HepG2 (cell line): ENCODE measurements around the gene PRDM12. TPM values are rescaled to one million over a fixed set of nuclear protein-coding genes. Genes with fewer than 3 reads are reported as not detected.

Experiments
- CTCF ChIP-seq: sonication (generic); formaldehyde crosslinking; IDR thresholded peaks from 2 replicates; pipeline ENCODE4 v1.5.0; 2020; ENCODE audit warnings: mild to moderate bottlenecking, missing genetic modification reagents, moderate library complexity
- HMGA1 ChIP-seq: sonication (generic); formaldehyde crosslinking; conservative IDR thresholded peaks from 2 replicates; pipeline ENCODE4 v1.4.0; 2020; ENCODE audit warnings: missing genetic modification reagents
- HNRNPL ChIP-seq: fragments of 200-400 bp; formaldehyde crosslinking; IDR thresholded peaks from 2 replicates; pipeline ENCODE4 v1.6.1; 2017; ENCODE audit warnings: mild to moderate bottlenecking, low read depth, low read length
- KDM5A ChIP-seq: fragments of 200-600 bp; sonication (generic); IDR thresholded peaks from 2 replicates; pipeline ENCODE4 v1.7.0; 2018; ENCODE audit warnings: antibody characterized with exemption, mild to moderate bottlenecking, low read length, borderline replicate concordance
- SNAPC2 ChIP-seq: sonication (generic); formaldehyde crosslinking; IDR thresholded peaks from 2 replicates; pipeline ENCODE4 v1.8.1; 2022; ENCODE audit warnings: mild to moderate bottlenecking, missing genetic modification reagents
- SOX6 ChIP-seq, 2 experiments: fragments of 450-650 bp in 1 of 2; sonication (generic) in 1 of 2; formaldehyde crosslinking in 1 of 2; IDR thresholded peaks; 2 replicates each; pipeline versions ENCODE4 v1.4.0 to v1.6.1; 2017 to 2020; ENCODE audit warnings: antibody characterized with exemption in 1 of 2, mild to moderate bottlenecking in 1 of 2, missing genetic modification reagents in 1 of 2
- TEAD3 ChIP-seq: optimal IDR thresholded peaks from 2 replicates; pipeline ENCODE3; 2016; ENCODE audit warnings: borderline replicate concordance
- ZFX ChIP-seq: sonication (generic); formaldehyde crosslinking; IDR thresholded peaks from 2 replicates; pipeline ENCODE4 v1.4.0; 2020; ENCODE audit warnings: mild to moderate bottlenecking, low read depth, missing genetic modification reagents, moderate library complexity
- ZNF136 ChIP-seq: sonication (generic); formaldehyde crosslinking; IDR thresholded peaks from 2 replicates; pipeline ENCODE4 v1.8.1; 2022; ENCODE audit warnings: low read depth, mild to moderate bottlenecking, moderate library complexity, missing genetic modification reagents
- ZNF30 ChIP-seq: sonication (generic); formaldehyde crosslinking; IDR thresholded peaks from 2 replicates; pipeline ENCODE4 v1.5.0; 2020; ENCODE audit warnings: mild to moderate bottlenecking, missing genetic modification reagents
- ZNF354B ChIP-seq: sonication (generic); formaldehyde crosslinking; IDR thresholded peaks from 2 replicates; pipeline ENCODE4 v1.8.0; 2022; ENCODE audit warnings: mild to moderate bottlenecking, missing genetic modification reagents
- polyA plus RNA-seq, 8 experiments: library from polyadenylated mRNA; depleted of rRNA in 3 of 8; stranded (reverse) in 7 of 8; unstranded in 1 of 8; fragments of >200 nt; fragmentation: Illumina TruSeq in 4 of 8; extraction: Trizol in 4 of 8; gene quantifications; 2 replicates each; pipeline versions ENCODE4 v1.2.1 to v1.2.3, GENCODE V29; 2011 to 2016; ENCODE audit warnings: low read depth in 4 of 8, missing spikeins in 1 of 8, mixed read lengths in 1 of 8; ENCODE audit not compliant: insufficient read depth in 1 of 8
- total RNA-seq, 5 experiments: library from RNA; depleted of rRNA; stranded (reverse); fragments of >200 nt; fragmentation: Illumina TruSeq; extraction: Trizol; gene quantifications; 2 replicates each; pipeline ENCODE4 v1.2.3, GENCODE V29; 2016; ENCODE audit warnings: low read depth in 1 of 5
- TF ChIP-seq, protein P1 (sequence below): sonication (generic); formaldehyde crosslinking; IDR thresholded peaks from 2 replicates; pipeline ENCODE4 v1.4.0; 2020; ENCODE audit warnings: missing genetic modification reagents
- TF ChIP-seq, protein P2 (sequence below): sonication (generic); formaldehyde crosslinking; IDR thresholded peaks from 2 replicates; pipeline ENCODE4 v1.5.0; 2020; ENCODE audit warnings: mild to moderate bottlenecking, missing genetic modification reagents, borderline replicate concordance
- TF ChIP-seq, protein P3 (sequence below): sonication (generic); formaldehyde crosslinking; conservative IDR thresholded peaks from 2 replicates; pipeline ENCODE4 v1.8.1; 2023; ENCODE audit warnings: missing genetic modification reagents

The PRDM12 gene
- total and polyA plus RNA-seq, 2 of the 13 experiments (the other 11 are each of a cell fraction or from before 2014, with no cell fraction given), result 0.04 to 0.07 TPM

DNA sequence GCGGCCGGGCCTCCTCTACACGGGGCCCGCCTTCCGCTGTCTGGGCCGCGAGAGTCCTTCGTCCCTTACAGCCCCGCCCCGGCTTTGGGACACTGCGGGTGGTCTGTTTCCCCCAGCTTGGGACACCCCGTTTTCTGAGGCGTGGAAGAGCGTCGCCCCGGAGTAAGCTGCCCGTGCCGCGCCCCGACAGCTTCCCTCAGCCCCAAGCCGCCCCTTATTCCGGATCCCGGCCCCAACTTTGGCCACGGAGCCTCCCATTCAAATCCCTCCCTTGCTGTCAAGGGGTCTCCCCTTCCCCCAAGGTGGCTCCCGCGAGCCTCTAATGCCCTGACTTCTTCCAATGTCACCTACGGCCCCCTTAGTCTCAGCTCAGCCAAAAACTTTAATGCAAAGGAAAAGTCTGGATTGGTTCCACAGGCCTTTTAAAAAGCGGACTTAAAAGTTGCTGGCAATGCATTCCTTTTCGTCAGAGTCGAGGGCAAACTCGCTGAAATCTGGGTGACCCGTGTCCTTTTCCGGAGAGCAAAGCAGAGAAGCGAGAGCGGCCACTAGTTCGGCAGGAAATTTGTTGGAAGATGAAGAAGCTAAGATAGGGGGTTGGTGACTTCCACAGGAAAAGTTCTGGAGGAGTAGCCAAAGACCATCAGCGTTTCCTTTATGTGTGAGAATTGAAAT lies 49.0 kb downstream of the PRDM12 start (continued):
- TF ChIP-seq ZNF30 (CRISPR knock-in tag) (no peak), SOX6 (IDR thresholded peaks at IDR 0.05) (no peak), SOX6 (CRISPR knock-in tag; IDR thresholded peaks at IDR 0.05) (no peak), HMGA1 (CRISPR knock-in tag) (no peak), ZNF136 (CRISPR knock-in tag) (0 out of 2 replicates have a peak, but pooled peaks have one; percentile 51), ZFX (no peak), TEAD3 (CRISPR knock-in tag) (no peak), ZNF354B (CRISPR knock-in tag) (no peak), HNRNPL (0 out of 2 replicates have a peak, but pooled peaks have one; percentile 0), CTCF (peak; percentile 46), SNAPC2 (CRISPR knock-in tag) (no peak), KDM5A (0 out of 2 replicates have a peak, but pooled peaks have one; percentile 8)
- TF ChIP-seq, protein P1, sequence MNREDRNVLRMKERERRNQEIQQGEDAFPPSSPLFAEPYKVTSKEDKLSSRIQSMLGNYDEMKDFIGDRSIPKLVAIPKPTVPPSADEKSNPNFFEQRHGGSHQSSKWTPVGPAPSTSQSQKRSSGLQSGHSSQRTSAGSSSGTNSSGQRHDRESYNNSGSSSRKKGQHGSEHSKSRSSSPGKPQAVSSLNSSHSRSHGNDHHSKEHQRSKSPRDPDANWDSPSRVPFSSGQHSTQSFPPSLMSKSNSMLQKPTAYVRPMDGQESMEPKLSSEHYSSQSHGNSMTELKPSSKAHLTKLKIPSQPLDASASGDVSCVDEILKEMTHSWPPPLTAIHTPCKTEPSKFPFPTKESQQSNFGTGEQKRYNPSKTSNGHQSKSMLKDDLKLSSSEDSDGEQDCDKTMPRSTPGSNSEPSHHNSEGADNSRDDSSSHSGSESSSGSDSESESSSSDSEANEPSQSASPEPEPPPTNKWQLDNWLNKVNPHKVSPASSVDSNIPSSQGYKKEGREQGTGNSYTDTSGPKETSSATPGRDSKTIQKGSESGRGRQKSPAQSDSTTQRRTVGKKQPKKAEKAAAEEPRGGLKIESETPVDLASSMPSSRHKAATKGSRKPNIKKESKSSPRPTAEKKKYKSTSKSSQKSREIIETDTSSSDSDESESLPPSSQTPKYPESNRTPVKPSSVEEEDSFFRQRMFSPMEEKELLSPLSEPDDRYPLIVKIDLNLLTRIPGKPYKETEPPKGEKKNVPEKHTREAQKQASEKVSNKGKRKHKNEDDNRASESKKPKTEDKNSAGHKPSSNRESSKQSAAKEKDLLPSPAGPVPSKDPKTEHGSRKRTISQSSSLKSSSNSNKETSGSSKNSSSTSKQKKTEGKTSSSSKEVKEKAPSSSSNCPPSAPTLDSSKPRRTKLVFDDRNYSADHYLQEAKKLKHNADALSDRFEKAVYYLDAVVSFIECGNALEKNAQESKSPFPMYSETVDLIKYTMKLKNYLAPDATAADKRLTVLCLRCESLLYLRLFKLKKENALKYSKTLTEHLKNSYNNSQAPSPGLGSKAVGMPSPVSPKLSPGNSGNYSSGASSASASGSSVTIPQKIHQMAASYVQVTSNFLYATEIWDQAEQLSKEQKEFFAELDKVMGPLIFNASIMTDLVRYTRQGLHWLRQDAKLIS (CRISPR knock-in tag), result no peak
- TF ChIP-seq, protein P2, sequence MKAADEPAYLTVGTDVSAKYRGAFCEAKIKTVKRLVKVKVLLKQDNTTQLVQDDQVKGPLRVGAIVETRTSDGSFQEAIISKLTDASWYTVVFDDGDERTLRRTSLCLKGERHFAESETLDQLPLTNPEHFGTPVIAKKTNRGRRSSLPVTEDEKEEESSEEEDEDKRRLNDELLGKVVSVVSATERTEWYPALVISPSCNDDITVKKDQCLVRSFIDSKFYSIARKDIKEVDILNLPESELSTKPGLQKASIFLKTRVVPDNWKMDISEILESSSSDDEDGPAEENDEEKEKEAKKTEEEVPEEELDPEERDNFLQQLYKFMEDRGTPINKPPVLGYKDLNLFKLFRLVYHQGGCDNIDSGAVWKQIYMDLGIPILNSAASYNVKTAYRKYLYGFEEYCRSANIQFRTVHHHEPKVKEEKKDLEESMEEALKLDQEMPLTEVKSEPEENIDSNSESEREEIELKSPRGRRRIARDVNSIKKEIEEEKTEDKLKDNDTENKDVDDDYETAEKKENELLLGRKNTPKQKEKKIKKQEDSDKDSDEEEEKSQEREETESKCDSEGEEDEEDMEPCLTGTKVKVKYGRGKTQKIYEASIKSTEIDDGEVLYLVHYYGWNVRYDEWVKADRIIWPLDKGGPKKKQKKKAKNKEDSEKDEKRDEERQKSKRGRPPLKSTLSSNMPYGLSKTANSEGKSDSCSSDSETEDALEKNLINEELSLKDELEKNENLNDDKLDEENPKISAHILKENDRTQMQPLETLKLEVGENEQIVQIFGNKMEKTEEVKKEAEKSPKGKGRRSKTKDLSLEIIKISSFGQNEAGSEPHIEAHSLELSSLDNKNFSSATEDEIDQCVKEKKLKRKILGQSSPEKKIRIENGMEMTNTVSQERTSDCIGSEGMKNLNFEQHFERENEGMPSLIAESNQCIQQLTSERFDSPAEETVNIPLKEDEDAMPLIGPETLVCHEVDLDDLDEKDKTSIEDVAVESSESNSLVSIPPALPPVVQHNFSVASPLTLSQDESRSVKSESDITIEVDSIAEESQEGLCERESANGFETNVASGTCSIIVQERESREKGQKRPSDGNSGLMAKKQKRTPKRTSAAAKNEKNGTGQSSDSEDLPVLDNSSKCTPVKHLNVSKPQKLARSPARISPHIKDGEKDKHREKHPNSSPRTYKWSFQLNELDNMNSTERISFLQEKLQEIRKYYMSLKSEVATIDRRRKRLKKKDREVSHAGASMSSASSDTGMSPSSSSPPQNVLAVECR (CRISPR knock-in tag), result peak; percentile 32
- TF ChIP-seq, protein P3, sequence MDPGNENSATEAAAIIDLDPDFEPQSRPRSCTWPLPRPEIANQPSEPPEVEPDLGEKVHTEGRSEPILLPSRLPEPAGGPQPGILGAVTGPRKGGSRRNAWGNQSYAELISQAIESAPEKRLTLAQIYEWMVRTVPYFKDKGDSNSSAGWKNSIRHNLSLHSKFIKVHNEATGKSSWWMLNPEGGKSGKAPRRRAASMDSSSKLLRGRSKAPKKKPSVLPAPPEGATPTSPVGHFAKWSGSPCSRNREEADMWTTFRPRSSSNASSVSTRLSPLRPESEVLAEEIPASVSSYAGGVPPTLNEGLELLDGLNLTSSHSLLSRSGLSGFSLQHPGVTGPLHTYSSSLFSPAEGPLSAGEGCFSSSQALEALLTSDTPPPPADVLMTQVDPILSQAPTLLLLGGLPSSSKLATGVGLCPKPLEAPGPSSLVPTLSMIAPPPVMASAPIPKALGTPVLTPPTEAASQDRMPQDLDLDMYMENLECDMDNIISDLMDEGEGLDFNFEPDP, result 0 out of 2 replicates have a peak, but pooled peaks have one; percentile 50
